ENCODE data around the gene PDS5B. TPM values are rescaled to one million over a fixed set of nuclear protein-coding genes. Genes with fewer than 3 reads are reported as not detected.
"Not testable (repeated sequence)": the region's sequence is repeated elsewhere in the genome, so short reads cannot be mapped to it uniquely, and the experiment has no call there.

The PDS5B gene
- total RNA-seq, 2 donors from 2014 or later, result 19.2 to 20.8 TPM

DNA sequence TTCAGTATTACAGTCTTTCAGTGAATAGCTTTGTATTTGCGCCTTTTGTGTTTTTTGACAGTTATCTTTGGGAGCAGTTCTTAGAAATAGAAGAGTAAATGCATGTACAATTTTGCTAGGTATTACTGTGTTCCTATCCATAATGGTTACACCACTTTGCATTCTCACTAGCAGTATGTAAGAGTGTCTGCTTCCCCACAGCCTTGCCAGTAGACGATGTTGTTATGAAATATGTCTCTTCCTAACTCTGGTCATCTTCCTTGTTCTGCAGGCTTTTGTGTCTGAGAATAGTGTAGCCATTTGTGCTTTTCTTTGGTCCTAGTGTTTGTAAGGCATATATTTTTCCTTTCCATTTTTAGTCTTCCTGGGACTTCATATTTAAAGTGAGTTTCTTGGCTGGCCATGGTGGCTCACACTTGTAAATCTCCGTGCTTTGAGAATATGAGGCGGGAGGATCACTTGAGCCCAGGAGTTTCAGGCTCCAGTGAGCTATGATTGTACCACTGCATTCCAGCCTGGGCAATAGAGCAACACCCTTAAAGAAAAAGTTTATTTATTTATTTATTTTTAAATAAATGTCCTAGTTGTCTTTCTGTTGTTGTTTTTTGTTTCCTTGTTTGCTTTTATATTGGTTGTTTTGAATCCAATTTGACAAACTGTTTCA is 140.3 kb downstream of the PDS5B start:
- no peaks in the 10 kb centered on the region for H3K36me3 ChIP-seq (replicated peaks in 1 of 2; ENCODE audit: insufficient read depth in 1 of 2, low read depth in 2 of 2)
- ATAC-seq (no peak), DNase-seq (no peak)
- H3K9me3 ChIP-seq, result no peaks in the 10 kb centered on the region
- H3K4me1 ChIP-seq, result peaks cover 3% of the 10 kb centered on the region
- no peak overlapping the region for H3K27ac ChIP-seq
- H3K4me3 ChIP-seq, result no peak overlapping the region
- intact Hi-C loops (cut with DNase I), result no loop called here
- H3K27me3 ChIP-seq, result no peaks in the 10 kb centered on the region
- 96 to 97% methylated on average over 4 of the region's 4 CpGs for WGBS, 2 donors
- TF ChIP-seq, protein P1, sequence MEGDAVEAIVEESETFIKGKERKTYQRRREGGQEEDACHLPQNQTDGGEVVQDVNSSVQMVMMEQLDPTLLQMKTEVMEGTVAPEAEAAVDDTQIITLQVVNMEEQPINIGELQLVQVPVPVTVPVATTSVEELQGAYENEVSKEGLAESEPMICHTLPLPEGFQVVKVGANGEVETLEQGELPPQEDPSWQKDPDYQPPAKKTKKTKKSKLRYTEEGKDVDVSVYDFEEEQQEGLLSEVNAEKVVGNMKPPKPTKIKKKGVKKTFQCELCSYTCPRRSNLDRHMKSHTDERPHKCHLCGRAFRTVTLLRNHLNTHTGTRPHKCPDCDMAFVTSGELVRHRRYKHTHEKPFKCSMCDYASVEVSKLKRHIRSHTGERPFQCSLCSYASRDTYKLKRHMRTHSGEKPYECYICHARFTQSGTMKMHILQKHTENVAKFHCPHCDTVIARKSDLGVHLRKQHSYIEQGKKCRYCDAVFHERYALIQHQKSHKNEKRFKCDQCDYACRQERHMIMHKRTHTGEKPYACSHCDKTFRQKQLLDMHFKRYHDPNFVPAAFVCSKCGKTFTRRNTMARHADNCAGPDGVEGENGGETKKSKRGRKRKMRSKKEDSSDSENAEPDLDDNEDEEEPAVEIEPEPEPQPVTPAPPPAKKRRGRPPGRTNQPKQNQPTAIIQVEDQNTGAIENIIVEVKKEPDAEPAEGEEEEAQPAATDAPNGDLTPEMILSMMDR (IDR thresholded peaks at IDR 0.05), result no peak
- no peak for TF ChIP-seq POLR2A (IDR thresholded peaks at IDR 0.05)

- intact Hi-C loops (cut with DNase I), result no loop called here
- no peaks in the 10 kb centered on the region for H3K9me3 ChIP-seq
- TF ChIP-seq, protein P1 (IDR thresholded peaks at IDR 0.05), result no peak
- no peak for TF ChIP-seq POLR2A (IDR thresholded peaks at IDR 0.05)
- no peak overlapping the region for H3K4me3 ChIP-seq
- 63 to 71% methylated on average over 3 of the region's 3 CpGs for WGBS, 2 donors
- no peak for ATAC-seq
- no peak overlapping the region for H3K27ac ChIP-seq
- no peaks in the 10 kb centered on the region for H3K27me3 ChIP-seq
- DNase-seq, result no peak
- peaks cover 4% of the 10 kb centered on the region for H3K4me1 ChIP-seq
- H3K36me3 ChIP-seq (replicated peaks in 1 of 2; ENCODE audit: insufficient read depth in 1 of 2, low read depth in 2 of 2), result no peaks in the 10 kb centered on the region
These were observed 142.1 kb downstream of the PDS5B start for GRCh38 chr13:32728327-32728726.

DNA sequence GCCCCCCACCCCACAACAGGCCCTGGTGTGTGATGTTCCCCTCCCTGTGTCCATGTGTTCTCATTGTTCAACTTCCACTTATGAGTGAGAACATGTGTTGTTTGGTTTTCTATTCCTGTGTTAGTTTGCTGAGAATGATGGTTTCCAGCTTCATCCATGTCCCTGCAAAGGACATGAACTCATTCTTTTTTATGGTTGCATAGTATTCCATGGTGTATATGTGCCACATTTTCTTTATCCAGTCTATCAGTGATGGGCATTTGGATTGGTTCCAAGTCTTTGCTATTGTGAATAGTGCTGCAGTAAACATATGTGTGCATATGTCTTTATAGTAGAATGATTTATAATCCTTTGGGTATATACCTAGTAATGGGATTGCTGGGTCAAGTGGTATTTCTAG is 142.8 kb downstream of the PDS5B start:
- not testable (repeated sequence) for ATAC-seq, H3K27me3 ChIP-seq, DNase-seq

DNA sequence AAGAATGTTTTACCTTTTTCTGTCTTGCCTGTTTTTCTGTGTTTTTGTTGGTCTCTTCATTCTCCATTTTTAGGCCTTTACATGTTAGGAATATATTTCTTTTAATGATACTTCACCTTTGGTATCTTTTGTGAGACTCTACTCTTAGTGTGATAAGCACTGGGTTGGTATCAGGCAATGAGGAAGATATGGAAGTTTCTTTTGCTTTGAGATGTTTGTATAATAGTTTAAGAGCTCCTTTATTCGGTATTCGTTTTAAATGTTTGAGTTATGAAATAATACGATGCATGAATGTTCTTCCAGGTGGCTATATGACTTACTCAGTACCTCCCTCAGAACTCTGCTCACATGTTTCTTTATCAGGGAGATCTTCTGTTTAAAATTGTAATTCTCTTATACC is 144.8 kb downstream of the PDS5B start:
- intact Hi-C loops (cut with DNase I), result no loop called here
- H3K36me3 ChIP-seq (replicated peaks in 1 of 2; ENCODE audit: insufficient read depth in 1 of 2, low read depth in 2 of 2), result no peaks in the 10 kb centered on the region
- H3K4me3 ChIP-seq, result no peak overlapping the region
- TF ChIP-seq POLR2A (IDR thresholded peaks at IDR 0.05), result no peak
- TF ChIP-seq, protein P1 (IDR thresholded peaks at IDR 0.05), result no peak
- WGBS, 2 donors, result 64 to 67% methylated on average over 3 of the region's 3 CpGs
- H3K9me3 ChIP-seq, result no peaks in the 10 kb centered on the region
- DNase-seq (no peak), ATAC-seq (no peak)
- H3K4me1 ChIP-seq, result peaks cover 7% of the 10 kb centered on the region
- no peak overlapping the region for H3K27ac ChIP-seq
- H3K27me3 ChIP-seq, result no peaks in the 10 kb centered on the region

More for the DNA sequence above, 142.8 kb downstream of the PDS5B start:
- H3K4me3 ChIP-seq; H3K4me1 ChIP-seq; H3K9me3 ChIP-seq; H3K36me3 ChIP-seq (replicated peaks in 1 of 2; ENCODE audit: insufficient read depth in 1 of 2, low read depth in 2 of 2); intact Hi-C loops (cut with DNase I); H3K27ac ChIP-seq: not testable (repeated sequence)

- Histone ChIP-seq H3K27me3 (no peaks in the 10 kb centered on the region), H3K36me3 (replicated peaks in 1 of 2; ENCODE audit: insufficient read depth in 1 of 2, low read depth in 2 of 2) (no peaks in the 10 kb centered on the region), H3K4me3 (no peak overlapping the region), H3K9me3 (no peaks in the 10 kb centered on the region), H3K4me1 (peaks cover 12% of the 10 kb centered on the region), H3K27ac (no peak overlapping the region)
- intact Hi-C loops (cut with DNase I), result no loop called here
- WGBS, 2 donors, result 33 to 38% methylated on average over 2 of the region's 2 CpGs
- DNase-seq (no peak), ATAC-seq (peak; percentile 45)
- TF ChIP-seq, protein P1 (IDR thresholded peaks at IDR 0.05), result no peak
- TF ChIP-seq POLR2A (IDR thresholded peaks at IDR 0.05), result no peak
These were observed 145.3 kb downstream of the PDS5B start for GRCh38 chr13:32731576-32731975.
